ENCODE results near the gene COPS7B.

DNA sequence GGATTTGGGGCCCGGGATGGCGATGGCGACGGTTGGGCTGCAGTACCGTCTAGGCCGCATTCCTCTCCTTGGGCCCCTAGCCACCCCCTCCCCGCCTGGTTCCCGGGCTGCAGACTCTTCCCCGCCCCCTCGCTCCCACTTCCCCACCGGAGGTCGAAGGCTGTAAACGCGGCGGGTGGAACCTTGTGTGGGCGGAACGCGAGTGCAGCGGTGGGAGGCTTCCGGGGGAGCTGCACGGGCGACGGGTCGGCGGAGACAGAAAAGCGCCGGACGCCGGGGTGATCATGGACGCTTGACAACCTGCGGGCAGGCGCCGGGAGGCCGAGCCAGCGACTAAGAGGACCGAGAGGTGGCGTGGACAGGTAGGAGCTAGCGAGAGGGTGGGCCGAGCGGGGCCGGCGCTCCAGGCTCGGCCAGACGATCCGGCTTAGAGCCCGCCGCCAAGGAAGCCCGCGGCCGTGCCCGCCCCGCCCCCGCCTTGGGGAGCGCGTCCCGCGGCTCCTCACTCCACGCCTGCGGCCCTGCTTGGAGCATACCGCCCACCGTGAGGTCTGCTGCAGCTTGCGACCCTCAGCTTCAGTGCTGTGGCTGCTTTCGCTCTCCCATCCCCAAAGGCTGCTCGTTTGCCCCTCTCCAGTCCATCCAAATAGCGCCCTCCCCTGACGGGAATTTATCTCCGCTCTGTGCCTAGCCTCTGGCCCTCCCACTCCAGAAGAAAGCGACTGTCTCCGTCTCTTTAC lies at the start of gene COPS7B:
- TF ChIP-seq, protein P1, sequence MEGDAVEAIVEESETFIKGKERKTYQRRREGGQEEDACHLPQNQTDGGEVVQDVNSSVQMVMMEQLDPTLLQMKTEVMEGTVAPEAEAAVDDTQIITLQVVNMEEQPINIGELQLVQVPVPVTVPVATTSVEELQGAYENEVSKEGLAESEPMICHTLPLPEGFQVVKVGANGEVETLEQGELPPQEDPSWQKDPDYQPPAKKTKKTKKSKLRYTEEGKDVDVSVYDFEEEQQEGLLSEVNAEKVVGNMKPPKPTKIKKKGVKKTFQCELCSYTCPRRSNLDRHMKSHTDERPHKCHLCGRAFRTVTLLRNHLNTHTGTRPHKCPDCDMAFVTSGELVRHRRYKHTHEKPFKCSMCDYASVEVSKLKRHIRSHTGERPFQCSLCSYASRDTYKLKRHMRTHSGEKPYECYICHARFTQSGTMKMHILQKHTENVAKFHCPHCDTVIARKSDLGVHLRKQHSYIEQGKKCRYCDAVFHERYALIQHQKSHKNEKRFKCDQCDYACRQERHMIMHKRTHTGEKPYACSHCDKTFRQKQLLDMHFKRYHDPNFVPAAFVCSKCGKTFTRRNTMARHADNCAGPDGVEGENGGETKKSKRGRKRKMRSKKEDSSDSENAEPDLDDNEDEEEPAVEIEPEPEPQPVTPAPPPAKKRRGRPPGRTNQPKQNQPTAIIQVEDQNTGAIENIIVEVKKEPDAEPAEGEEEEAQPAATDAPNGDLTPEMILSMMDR (IDR thresholded peaks at IDR 0.05; ENCODE audit: low read depth, low read length): peak; percentile 56
- TF ChIP-seq EZH2phosphoT487 (IDR thresholded peaks at IDR 0.05; ENCODE audit: low read depth): no peak

Data from OCI-LY3 (cell line).